HepG2 (cell line): Measurements from ENCODE around the gene GSK3A. TPM values are rescaled to one million over a fixed set of nuclear protein-coding genes. Genes with fewer than 3 reads are reported as not detected.
A peak's percentile ranks its signal among the peaks of the same experiment; 100 is the strongest.

ENCODE experiments used
- ATF7-NPFF ChIP-seq: sonication (generic); formaldehyde crosslinking; IDR thresholded peaks from 2 replicates; pipeline ENCODE4 v1.8.1; 2023; ENCODE audit warnings: mild to moderate bottlenecking, low read depth, missing genetic modification reagents, moderate library complexity
- BORCS8-MEF2B ChIP-seq: sonication (generic); formaldehyde crosslinking; IDR thresholded peaks from 2 replicates; pipeline ENCODE4 v1.8.0; 2022; ENCODE audit warnings: mild to moderate bottlenecking, missing genetic modification reagents
- CEBPB ChIP-seq: IDR thresholded peaks from 2 replicates; pipeline ENCODE4 v1.6.1; 2011; ENCODE audit warnings: low read depth, low read length, improper control_type of control experiment, borderline replicate concordance
- DRAP1 ChIP-seq: IDR thresholded peaks from 2 replicates; pipeline ENCODE4 v1.6.1; 2016; ENCODE audit warnings: missing genetic modification reagents, missing compliant biosample characterization
- ETV6 ChIP-seq: sonication (generic); formaldehyde crosslinking; conservative IDR thresholded peaks from 2 replicates; pipeline ENCODE4 v1.4.0; 2020; ENCODE audit warnings: missing genetic modification reagents
- FOSL2 ChIP-seq: sonication (generic); formaldehyde crosslinking; IDR thresholded peaks from 2 replicates; pipeline ENCODE4 v1.4.0; 2020; ENCODE audit warnings: missing genetic modification reagents
- GPN1 ChIP-seq: sonication (generic); formaldehyde crosslinking; IDR thresholded peaks from 2 replicates; pipeline ENCODE4 v1.5.1; 2020; ENCODE audit warnings: missing genetic modification reagents, borderline replicate concordance
- HBP1 ChIP-seq: IDR thresholded peaks from 2 replicates; pipeline ENCODE4 v1.6.1; 2016; ENCODE audit warnings: low read depth, control low read depth
- HDAC1 ChIP-seq: sonication (generic); formaldehyde crosslinking; IDR thresholded peaks from 2 replicates; pipeline ENCODE4 v1.5.1; 2020; ENCODE audit warnings: mild to moderate bottlenecking, missing genetic modification reagents
- HES4 ChIP-seq: sonication (generic); formaldehyde crosslinking; IDR thresholded peaks from 2 replicates; pipeline ENCODE4 v1.9.0; 2021; ENCODE audit warnings: mild to moderate bottlenecking, missing genetic modification reagents, borderline replicate concordance
- HMG20B ChIP-seq: conservative IDR thresholded peaks from 2 replicates; pipeline ENCODE4 v1.6.1; 2016; ENCODE audit warnings: missing genetic modification reagents, missing compliant biosample characterization
- RBM22 ChIP-seq: fragments of 200-400 bp; formaldehyde crosslinking; optimal IDR thresholded peaks from 2 replicates; pipeline ENCODE3; 2017; ENCODE audit warnings: mild to moderate bottlenecking, low read length, moderate library complexity
- RFX5 ChIP-seq: IDR thresholded peaks from 2 replicates; pipeline ENCODE4 v1.6.1; 2011; ENCODE audit warnings: low read depth, low read length, improper control_type of control experiment
- RNF2 ChIP-seq: fragments of 450-650 bp; conservative IDR thresholded peaks from 2 replicates; pipeline ENCODE4 v1.6.1; 2016; ENCODE audit warnings: low read depth
- ZNF20 ChIP-seq: sonication (generic); formaldehyde crosslinking; IDR thresholded peaks from 2 replicates; pipeline ENCODE4 v1.4.0; 2020; ENCODE audit warnings: mild to moderate bottlenecking, moderate library complexity, missing genetic modification reagents
- ZNF317 ChIP-seq: sonication (generic); formaldehyde crosslinking; IDR thresholded peaks from 2 replicates; pipeline ENCODE4 v1.5.0; 2020; ENCODE audit warnings: mild to moderate bottlenecking, missing genetic modification reagents
- ZNF354B ChIP-seq: sonication (generic); formaldehyde crosslinking; IDR thresholded peaks from 2 replicates; pipeline ENCODE4 v1.8.0; 2022; ENCODE audit warnings: mild to moderate bottlenecking, missing genetic modification reagents
- ZNF567 ChIP-seq: sonication (generic); formaldehyde crosslinking; IDR thresholded peaks from 2 replicates; pipeline ENCODE4 v1.8.1; 2023; ENCODE audit warnings: mild to moderate bottlenecking, missing genetic modification reagents, borderline replicate concordance
- ZNF720 ChIP-seq: sonication (generic); formaldehyde crosslinking; IDR thresholded peaks from 2 replicates; pipeline ENCODE4 v1.4.0; 2020; ENCODE audit warnings: missing genetic modification reagents
- ZNF724P ChIP-seq: sonication (generic); formaldehyde crosslinking; IDR thresholded peaks from 2 replicates; pipeline ENCODE4 v1.8.0; 2022; ENCODE audit warnings: missing genetic modification reagents, borderline replicate concordance
- ZNF83 ChIP-seq: sonication (generic); formaldehyde crosslinking; IDR thresholded peaks from 2 replicates; pipeline ENCODE4 v1.4.0; 2020; ENCODE audit warnings: missing genetic modification reagents, mild to moderate bottlenecking, borderline replicate concordance
- polyA plus RNA-seq, 8 experiments: library from polyadenylated mRNA; depleted of rRNA in 3 of 8; stranded (reverse) in 7 of 8; unstranded in 1 of 8; fragments of >200 nt; fragmentation: Illumina TruSeq in 4 of 8; extraction: Trizol in 4 of 8; gene quantifications; 2 replicates each; pipeline versions ENCODE4 v1.2.1 to v1.2.3, GENCODE V29; 2011 to 2016; ENCODE audit warnings: low read depth in 4 of 8, missing spikeins in 1 of 8, mixed read lengths in 1 of 8; ENCODE audit not compliant: insufficient read depth in 1 of 8
- total RNA-seq, 5 experiments: library from RNA; depleted of rRNA; stranded (reverse); fragments of >200 nt; fragmentation: Illumina TruSeq; extraction: Trizol; gene quantifications; 2 replicates each; pipeline ENCODE4 v1.2.3, GENCODE V29; 2016; ENCODE audit warnings: low read depth in 1 of 5
- TF ChIP-seq, protein P1 (sequence below): sonication (generic); formaldehyde crosslinking; IDR thresholded peaks from 2 replicates; pipeline ENCODE4 v1.4.0; 2020; ENCODE audit warnings: missing genetic modification reagents
- TF ChIP-seq, protein P2 (sequence below): sonication (generic); formaldehyde crosslinking; IDR thresholded peaks from 2 replicates; pipeline ENCODE4 v1.4.0; 2020; ENCODE audit warnings: missing genetic modification reagents

GSK3A gene
- total and polyA plus RNA-seq, 2 of the 13 experiments (the other 11 are each of a cell fraction or from before 2014, with no cell fraction given): 16.9 to 52.5 TPM

- TF ChIP-seq HES4: 0 out of 2 replicates have a peak, but pooled peaks have one; percentile 26
- TF ChIP-seq DRAP1 (CRISPR knock-in tag): peak; percentile 35; the same call in 1 of the 2 replicates
- TF ChIP-seq ZNF567 (CRISPR knock-in tag): no peak
- no peak for TF ChIP-seq ZNF20 (CRISPR knock-in tag)
- no peak for TF ChIP-seq RBM22
- TF ChIP-seq BORCS8-MEF2B: 0 out of 2 replicates have a peak, but pooled peaks have one; percentile 56
- no peak for TF ChIP-seq HMG20B
- no peak for TF ChIP-seq GPN1
- TF ChIP-seq, protein P1, sequence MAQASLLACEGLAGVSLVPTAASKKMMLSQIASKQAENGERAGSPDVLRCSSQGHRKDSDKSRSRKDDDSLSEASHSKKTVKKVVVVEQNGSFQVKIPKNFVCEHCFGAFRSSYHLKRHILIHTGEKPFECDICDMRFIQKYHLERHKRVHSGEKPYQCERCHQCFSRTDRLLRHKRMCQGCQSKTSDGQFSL: peak; percentile 47; the same call in 1 of the 2 replicates
- no peak for TF ChIP-seq RFX5
- TF ChIP-seq ZNF83: no peak
- TF ChIP-seq ZNF354B (CRISPR knock-in tag): no peak
- 0 out of 2 replicates have a peak, but pooled peaks have one; percentile 35 for TF ChIP-seq HBP1 (CRISPR knock-in tag)
- no peak for TF ChIP-seq RNF2
- TF ChIP-seq CEBPB: no peak
- peak; percentile 69; the same call in 1 of the 2 replicates for TF ChIP-seq HDAC1 (CRISPR knock-in tag)
- peak; percentile 37; the same call in 1 of the 2 replicates for TF ChIP-seq ATF7-NPFF (CRISPR knock-in tag)
- TF ChIP-seq, protein P2, sequence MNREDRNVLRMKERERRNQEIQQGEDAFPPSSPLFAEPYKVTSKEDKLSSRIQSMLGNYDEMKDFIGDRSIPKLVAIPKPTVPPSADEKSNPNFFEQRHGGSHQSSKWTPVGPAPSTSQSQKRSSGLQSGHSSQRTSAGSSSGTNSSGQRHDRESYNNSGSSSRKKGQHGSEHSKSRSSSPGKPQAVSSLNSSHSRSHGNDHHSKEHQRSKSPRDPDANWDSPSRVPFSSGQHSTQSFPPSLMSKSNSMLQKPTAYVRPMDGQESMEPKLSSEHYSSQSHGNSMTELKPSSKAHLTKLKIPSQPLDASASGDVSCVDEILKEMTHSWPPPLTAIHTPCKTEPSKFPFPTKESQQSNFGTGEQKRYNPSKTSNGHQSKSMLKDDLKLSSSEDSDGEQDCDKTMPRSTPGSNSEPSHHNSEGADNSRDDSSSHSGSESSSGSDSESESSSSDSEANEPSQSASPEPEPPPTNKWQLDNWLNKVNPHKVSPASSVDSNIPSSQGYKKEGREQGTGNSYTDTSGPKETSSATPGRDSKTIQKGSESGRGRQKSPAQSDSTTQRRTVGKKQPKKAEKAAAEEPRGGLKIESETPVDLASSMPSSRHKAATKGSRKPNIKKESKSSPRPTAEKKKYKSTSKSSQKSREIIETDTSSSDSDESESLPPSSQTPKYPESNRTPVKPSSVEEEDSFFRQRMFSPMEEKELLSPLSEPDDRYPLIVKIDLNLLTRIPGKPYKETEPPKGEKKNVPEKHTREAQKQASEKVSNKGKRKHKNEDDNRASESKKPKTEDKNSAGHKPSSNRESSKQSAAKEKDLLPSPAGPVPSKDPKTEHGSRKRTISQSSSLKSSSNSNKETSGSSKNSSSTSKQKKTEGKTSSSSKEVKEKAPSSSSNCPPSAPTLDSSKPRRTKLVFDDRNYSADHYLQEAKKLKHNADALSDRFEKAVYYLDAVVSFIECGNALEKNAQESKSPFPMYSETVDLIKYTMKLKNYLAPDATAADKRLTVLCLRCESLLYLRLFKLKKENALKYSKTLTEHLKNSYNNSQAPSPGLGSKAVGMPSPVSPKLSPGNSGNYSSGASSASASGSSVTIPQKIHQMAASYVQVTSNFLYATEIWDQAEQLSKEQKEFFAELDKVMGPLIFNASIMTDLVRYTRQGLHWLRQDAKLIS (CRISPR knock-in tag): no peak
- 0 out of 2 replicates have a peak, but pooled peaks have one; percentile 39 for TF ChIP-seq ETV6 (CRISPR knock-in tag)
- TF ChIP-seq FOSL2 (CRISPR knock-in tag): peak; percentile 21
- TF ChIP-seq ZNF724P (CRISPR knock-in tag): peak; percentile 64; the same call in 1 of the 2 replicates
- TF ChIP-seq ZNF317 (CRISPR knock-in tag): 0 out of 2 replicates have a peak, but pooled peaks have one; percentile 31
- no peak for TF ChIP-seq ZNF720 (CRISPR knock-in tag)
Measured at GRCh38 chr19:42279902-42280814, 37.8 kb upstream of the GSK3A start (continued).
